ENCODE measurements around the gene SIAH1. TPM values are rescaled to one million over a fixed set of nuclear protein-coding genes. Genes with fewer than 3 reads are reported as not detected.
"Not testable (repeated sequence)": the region's sequence is repeated elsewhere in the genome, so short reads cannot be mapped to it uniquely, and the experiment has no call there.

The SIAH1 gene
- total RNA-seq, 1 experiment from 2014 or later: 10.9 TPM

DNA sequence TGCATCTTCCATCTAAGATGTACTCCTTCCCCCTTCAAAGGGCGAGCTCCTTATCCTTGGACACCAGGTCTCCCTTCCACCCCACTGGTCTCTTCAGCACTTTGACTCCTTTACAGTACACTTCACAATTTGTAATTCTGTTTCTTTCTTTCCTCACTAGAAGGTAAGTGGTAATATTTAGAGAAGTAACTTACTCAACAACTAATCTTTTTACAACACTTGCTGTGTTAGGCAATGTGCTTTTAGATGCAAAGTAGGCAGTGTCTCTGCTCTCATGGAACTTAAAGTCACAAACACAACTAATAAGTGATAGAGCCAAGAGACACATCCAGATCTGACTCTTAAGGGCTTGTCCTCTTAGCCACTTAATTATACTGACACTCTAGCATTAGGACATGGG, 6.4 kb downstream of the SIAH1 start:
- peaks cover 15% of the 10 kb centered on the region for H3K4me1 ChIP-seq (ENCODE audit: insufficient read depth, low read length)
- no peaks in the 10 kb centered on the region for H3K9me2 ChIP-seq (replicated peaks; ENCODE audit: low read length)
- ATAC-seq (no peak), DNase-seq (no peak)
- H4K20me1 ChIP-seq (ENCODE audit: low read length): peaks cover 74% of the 10 kb centered on the region
- no peak overlapping the region for H3K4me3 ChIP-seq (ENCODE audit: low read length)
- intact Hi-C loops (cut with micrococcal nuclease): no loop called here
- H3F3A ChIP-seq (ENCODE audit: low read length, unreplicated experiment): no peaks in the 10 kb centered on the region
- BruUV-seq (replicated peaks): no TSS peak
- ChIA-PET CTCF (no interaction called here), POLR2A (ENCODE audit: unreplicated experiment) (no interaction called here)
- H2AFZ ChIP-seq (ENCODE audit: low read length): no peak overlapping the region
- H3K36me3 ChIP-seq (ENCODE audit: low read depth, low read length): no peaks in the 10 kb centered on the region
- no peak overlapping the region for H3K27ac ChIP-seq (ENCODE audit: low read length)
- no peak overlapping the region for H3K4me2 ChIP-seq (ENCODE audit: low read length)
- TF ChIP-seq, protein P1, sequence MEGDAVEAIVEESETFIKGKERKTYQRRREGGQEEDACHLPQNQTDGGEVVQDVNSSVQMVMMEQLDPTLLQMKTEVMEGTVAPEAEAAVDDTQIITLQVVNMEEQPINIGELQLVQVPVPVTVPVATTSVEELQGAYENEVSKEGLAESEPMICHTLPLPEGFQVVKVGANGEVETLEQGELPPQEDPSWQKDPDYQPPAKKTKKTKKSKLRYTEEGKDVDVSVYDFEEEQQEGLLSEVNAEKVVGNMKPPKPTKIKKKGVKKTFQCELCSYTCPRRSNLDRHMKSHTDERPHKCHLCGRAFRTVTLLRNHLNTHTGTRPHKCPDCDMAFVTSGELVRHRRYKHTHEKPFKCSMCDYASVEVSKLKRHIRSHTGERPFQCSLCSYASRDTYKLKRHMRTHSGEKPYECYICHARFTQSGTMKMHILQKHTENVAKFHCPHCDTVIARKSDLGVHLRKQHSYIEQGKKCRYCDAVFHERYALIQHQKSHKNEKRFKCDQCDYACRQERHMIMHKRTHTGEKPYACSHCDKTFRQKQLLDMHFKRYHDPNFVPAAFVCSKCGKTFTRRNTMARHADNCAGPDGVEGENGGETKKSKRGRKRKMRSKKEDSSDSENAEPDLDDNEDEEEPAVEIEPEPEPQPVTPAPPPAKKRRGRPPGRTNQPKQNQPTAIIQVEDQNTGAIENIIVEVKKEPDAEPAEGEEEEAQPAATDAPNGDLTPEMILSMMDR (conservative IDR thresholded peaks at IDR 0.05; ENCODE audit: low read depth, low read length): no peak
- TF ChIP-seq EZH2phosphoT487 (IDR thresholded peaks at IDR 0.05; ENCODE audit: borderline replicate concordance, low read length) (no peak), EZH2 (IDR thresholded peaks at IDR 0.05; ENCODE audit: low read length, unreplicated experiment) (no peak)
- H3K9ac ChIP-seq (ENCODE audit: low read length): no peak overlapping the region
- H3K27me3 ChIP-seq (ENCODE audit: low read length): no peaks in the 10 kb centered on the region
- peaks cover 100% of the 10 kb centered on the region for H3K79me2 ChIP-seq (ENCODE audit: low read length)
- H3K9me3 ChIP-seq (ENCODE audit: low read length): no peaks in the 10 kb centered on the region

DNA sequence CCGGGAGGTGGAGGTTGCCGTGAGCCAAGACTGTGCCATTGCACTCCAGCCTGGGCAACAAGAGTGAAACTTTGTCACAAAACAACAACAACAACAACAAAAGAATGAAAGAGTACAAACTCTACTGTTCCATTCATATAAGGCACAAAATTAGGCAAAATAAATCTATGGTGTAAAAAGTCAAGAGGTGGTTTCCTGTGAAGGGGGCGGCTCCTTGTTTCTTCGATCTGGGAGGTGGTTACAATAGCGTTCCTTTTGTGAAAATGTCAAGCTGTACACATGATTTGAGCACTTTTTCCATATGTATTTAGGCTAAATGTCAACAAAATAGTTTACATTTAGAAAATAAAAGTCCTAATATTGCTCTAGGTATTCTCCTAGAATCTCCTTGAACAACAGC, 6.9 kb downstream of the SIAH1 start:
- H3K79me2 ChIP-seq (ENCODE audit: low read length): peaks cover 100% of the 10 kb centered on the region
- H3K27ac ChIP-seq (ENCODE audit: low read length): no peak overlapping the region
- no peaks in the 10 kb centered on the region for H3K9me3 ChIP-seq (ENCODE audit: low read length)
- H3K4me2 ChIP-seq (ENCODE audit: low read length): no peak overlapping the region
- no peaks in the 10 kb centered on the region for H3K27me3 ChIP-seq (ENCODE audit: low read length)
- TF ChIP-seq EZH2 (IDR thresholded peaks at IDR 0.05; ENCODE audit: low read length, unreplicated experiment) (no peak), EZH2phosphoT487 (IDR thresholded peaks at IDR 0.05; ENCODE audit: borderline replicate concordance, low read length) (no peak)
- TF ChIP-seq, protein P1 (conservative IDR thresholded peaks at IDR 0.05; ENCODE audit: low read depth, low read length): no peak
- DNase-seq (no peak), ATAC-seq (no peak)
- H3K9ac ChIP-seq (ENCODE audit: low read length): no peak overlapping the region
- H3K4me1 ChIP-seq (ENCODE audit: insufficient read depth, low read length): peaks cover 13% of the 10 kb centered on the region
- BruUV-seq (replicated peaks): no TSS peak
- H3K36me3 ChIP-seq (ENCODE audit: low read depth, low read length): no peaks in the 10 kb centered on the region
- no peak overlapping the region for H3K4me3 ChIP-seq (ENCODE audit: low read length)
- no peak overlapping the region for H2AFZ ChIP-seq (ENCODE audit: low read length)
- CTCF ChIA-PET: no interaction called here
- peaks cover 74% of the 10 kb centered on the region for H4K20me1 ChIP-seq (ENCODE audit: low read length)
- H3F3A ChIP-seq (ENCODE audit: low read length, unreplicated experiment): no peaks in the 10 kb centered on the region
- no peaks in the 10 kb centered on the region for H3K9me2 ChIP-seq (replicated peaks; ENCODE audit: low read length)
- POLR2A ChIA-PET (ENCODE audit: unreplicated experiment): no interaction called here
- intact Hi-C loops (cut with micrococcal nuclease): no loop called here

DNA sequence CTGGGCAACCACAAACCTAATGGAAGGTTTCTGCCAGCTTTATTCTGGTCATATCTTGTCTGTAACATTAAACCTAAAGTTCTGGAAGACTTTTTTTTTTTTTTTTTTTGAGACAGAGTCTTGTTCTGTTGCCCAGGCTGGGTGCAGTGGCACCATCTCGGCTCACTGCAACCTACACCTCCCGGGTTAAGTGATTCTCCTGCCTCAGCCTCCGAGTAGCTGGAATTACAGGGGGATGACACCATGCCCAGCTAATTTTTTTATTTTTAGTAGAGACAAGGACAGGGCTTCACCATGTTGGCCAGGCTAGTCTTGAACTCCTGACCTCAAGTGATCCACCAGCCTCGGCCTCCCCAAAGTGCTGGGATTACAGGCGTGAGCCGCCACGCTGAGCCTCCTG, 7.9 kb downstream of the SIAH1 start:
- H3K9ac ChIP-seq (ENCODE audit: low read length); CTCF ChIA-PET; H3K4me1 ChIP-seq (ENCODE audit: insufficient read depth, low read length); H3K4me3 ChIP-seq (ENCODE audit: low read length); H2AFZ ChIP-seq (ENCODE audit: low read length); ATAC-seq; POLR2A ChIA-PET (ENCODE audit: unreplicated experiment); H3K9me2 ChIP-seq (replicated peaks; ENCODE audit: low read length); H3K27ac ChIP-seq (ENCODE audit: low read length); H3K9me3 ChIP-seq (ENCODE audit: low read length); DNase-seq; intact Hi-C loops (cut with micrococcal nuclease); H3K27me3 ChIP-seq (ENCODE audit: low read length); H3K36me3 ChIP-seq (ENCODE audit: low read depth, low read length); BruUV-seq (replicated peaks); H3K4me2 ChIP-seq (ENCODE audit: low read length); H3F3A ChIP-seq (ENCODE audit: low read length, unreplicated experiment): not testable (repeated sequence)
- Histone ChIP-seq H3K79me2 (ENCODE audit: low read length) (peaks cover 100% of the 10 kb centered on the region), H4K20me1 (ENCODE audit: low read length) (peaks cover 74% of the 10 kb centered on the region)

All from PC-3 (cell line).